Mammary epithelial cell (primary cell): Measurements from ENCODE around the gene PTGDS.

Experiments
- EZH2 ChIP-seq: IDR thresholded peaks from 2 replicates; pipeline ENCODE4 v1.6.1; 2012; ENCODE audit warnings: low read length, inconsistent platforms, borderline replicate concordance
- TF ChIP-seq, protein P1 (sequence below), 2 donors: IDR thresholded peaks in 1 of 2; conservative IDR thresholded peaks in 1 of 2; 2 replicates each; pipeline ENCODE4 v1.5.1; 2011 to 2012; ENCODE audit warnings: inconsistent platforms in 2 of 2, low read length in 2 of 2, mild to moderate bottlenecking in 2 of 2, control low read depth in 1 of 2, low read depth in 1 of 2; ENCODE audit not compliant: insufficient read depth in 1 of 2; ENCODE audit errors: extremely low read depth in 1 of 2

GRCh38 chr9:136947028-136947891 is 30.0 kb upstream of the PTGDS start:
- TF ChIP-seq, protein P1, sequence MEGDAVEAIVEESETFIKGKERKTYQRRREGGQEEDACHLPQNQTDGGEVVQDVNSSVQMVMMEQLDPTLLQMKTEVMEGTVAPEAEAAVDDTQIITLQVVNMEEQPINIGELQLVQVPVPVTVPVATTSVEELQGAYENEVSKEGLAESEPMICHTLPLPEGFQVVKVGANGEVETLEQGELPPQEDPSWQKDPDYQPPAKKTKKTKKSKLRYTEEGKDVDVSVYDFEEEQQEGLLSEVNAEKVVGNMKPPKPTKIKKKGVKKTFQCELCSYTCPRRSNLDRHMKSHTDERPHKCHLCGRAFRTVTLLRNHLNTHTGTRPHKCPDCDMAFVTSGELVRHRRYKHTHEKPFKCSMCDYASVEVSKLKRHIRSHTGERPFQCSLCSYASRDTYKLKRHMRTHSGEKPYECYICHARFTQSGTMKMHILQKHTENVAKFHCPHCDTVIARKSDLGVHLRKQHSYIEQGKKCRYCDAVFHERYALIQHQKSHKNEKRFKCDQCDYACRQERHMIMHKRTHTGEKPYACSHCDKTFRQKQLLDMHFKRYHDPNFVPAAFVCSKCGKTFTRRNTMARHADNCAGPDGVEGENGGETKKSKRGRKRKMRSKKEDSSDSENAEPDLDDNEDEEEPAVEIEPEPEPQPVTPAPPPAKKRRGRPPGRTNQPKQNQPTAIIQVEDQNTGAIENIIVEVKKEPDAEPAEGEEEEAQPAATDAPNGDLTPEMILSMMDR (conservative IDR thresholded peaks at IDR 0.05 in 1 of 2, IDR thresholded peaks at IDR 0.05 in 1 of 2; ENCODE audit: extremely low read depth in 1 of 2, insufficient read depth in 1 of 2, low read depth in 1 of 2, low read length in 2 of 2), result no peak
- TF ChIP-seq EZH2, result no peak
